Measurements from ENCODE around the gene OR6B2. TPM values are rescaled to one million over a fixed set of nuclear protein-coding genes. Genes with fewer than 3 reads are reported as not detected.

The OR6B2 gene
- polyA plus RNA-seq, 3 donors, result not detected

DNA sequence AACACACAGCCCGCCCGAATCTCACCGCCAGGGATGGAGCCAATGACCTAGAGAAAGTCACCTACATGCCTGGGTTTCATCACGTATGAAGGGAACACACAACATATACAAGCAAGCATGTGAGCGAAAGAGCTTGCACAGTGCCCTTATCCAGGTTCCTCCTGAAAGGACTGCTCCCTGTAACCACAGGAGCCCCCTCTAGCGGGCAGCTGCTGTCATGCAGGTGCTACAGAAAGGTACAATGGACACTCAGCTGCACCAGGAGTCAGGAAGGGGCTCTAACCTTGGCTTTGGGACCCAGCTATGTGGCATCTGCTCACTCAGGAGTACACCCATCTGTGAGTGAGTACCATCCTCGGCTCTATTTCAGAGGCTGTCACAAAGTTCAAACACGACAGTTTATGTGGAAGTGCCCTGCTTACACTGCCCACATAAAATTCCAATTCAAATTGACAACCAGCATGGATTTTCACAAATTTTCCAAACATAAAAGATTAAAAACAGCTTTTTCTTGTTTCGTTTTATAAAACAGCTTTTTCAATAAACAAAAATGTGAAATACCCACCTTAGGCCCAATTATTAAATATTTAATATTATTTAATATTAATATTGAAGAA is 8.6 kb downstream of the OR6B2 start:
- TF ChIP-seq, protein P1, sequence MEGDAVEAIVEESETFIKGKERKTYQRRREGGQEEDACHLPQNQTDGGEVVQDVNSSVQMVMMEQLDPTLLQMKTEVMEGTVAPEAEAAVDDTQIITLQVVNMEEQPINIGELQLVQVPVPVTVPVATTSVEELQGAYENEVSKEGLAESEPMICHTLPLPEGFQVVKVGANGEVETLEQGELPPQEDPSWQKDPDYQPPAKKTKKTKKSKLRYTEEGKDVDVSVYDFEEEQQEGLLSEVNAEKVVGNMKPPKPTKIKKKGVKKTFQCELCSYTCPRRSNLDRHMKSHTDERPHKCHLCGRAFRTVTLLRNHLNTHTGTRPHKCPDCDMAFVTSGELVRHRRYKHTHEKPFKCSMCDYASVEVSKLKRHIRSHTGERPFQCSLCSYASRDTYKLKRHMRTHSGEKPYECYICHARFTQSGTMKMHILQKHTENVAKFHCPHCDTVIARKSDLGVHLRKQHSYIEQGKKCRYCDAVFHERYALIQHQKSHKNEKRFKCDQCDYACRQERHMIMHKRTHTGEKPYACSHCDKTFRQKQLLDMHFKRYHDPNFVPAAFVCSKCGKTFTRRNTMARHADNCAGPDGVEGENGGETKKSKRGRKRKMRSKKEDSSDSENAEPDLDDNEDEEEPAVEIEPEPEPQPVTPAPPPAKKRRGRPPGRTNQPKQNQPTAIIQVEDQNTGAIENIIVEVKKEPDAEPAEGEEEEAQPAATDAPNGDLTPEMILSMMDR (IDR thresholded peaks at IDR 0.05), result peak; percentile 84
- peaks cover 44 to 45% of the 10 kb centered on the region in 2 donors for H3K36me3 Mint-ChIP-seq
- no peaks in the 10 kb centered on the region for H3K9me3 ChIP-seq (replicated peaks in 1 of 2; ENCODE audit: control insufficient read depth in 1 of 2, insufficient read depth in 1 of 2, low read length in 2 of 2)
- H3K4me1 ChIP-seq (ENCODE audit: control insufficient read depth in 1 of 2, insufficient read depth in 2 of 2, low read length in 2 of 2), result peaks cover 13 to 15% of the 10 kb centered on the region in 2 donors
- no peak overlapping the region for H3K4me3 Mint-ChIP-seq
- peak overlapping the region in 1 of 7 donors; percentile 45 for H3K27ac Mint-ChIP-seq
- H3K79me2 ChIP-seq (ENCODE audit: insufficient read depth, low read length), result peaks cover 38% of the 10 kb centered on the region
- intact Hi-C loops (cut with micrococcal nuclease), result loop anchor here in 1 of 2 donors (10.0 kb wide), 1 partner anchor 563 kb away; the partner anchor contains the start of gene CAPN10
- H3K27ac ChIP-seq (ENCODE audit: low read depth in 1 of 2, low read length in 2 of 2), result no peak overlapping the region
- peaks cover 0 to under 1% (median 0%) of the 10 kb centered on the region in 3 donors for H3K27me3 Mint-ChIP-seq (ENCODE audit: low read depth in 3 of 3)
- peak; percentile 51 to 65 (median 61) for DNase-seq
- no peak overlapping the region for H3K4me3 ChIP-seq (replicated peaks in 1 of 3; ENCODE audit: low read depth in 2 of 3, low read length in 3 of 3)
- no peak overlapping the region for H3K9ac ChIP-seq (ENCODE audit: insufficient read depth, low read length, poor library complexity, severe bottlenecking)
- H4K20me1 ChIP-seq (ENCODE audit: insufficient read depth, low read length), result peaks cover 17% of the 10 kb centered on the region
- WGBS (ENCODE audit: insufficient coverage), result 66% methylated on average over 7 of the region's 9 CpGs
- peaks cover 0 to 5% (median 0%) of the 10 kb centered on the region in 7 donors for H3K9me3 Mint-ChIP-seq
- H3K4me2 ChIP-seq (replicated peaks; ENCODE audit: extremely low read depth, low read length, poor library complexity, severe bottlenecking), result no peak overlapping the region
- no peaks in the 10 kb centered on the region for H3K27me3 ChIP-seq (ENCODE audit: control insufficient read depth in 2 of 2, insufficient read depth in 2 of 2, low read length in 2 of 2)
- H3K36me3 ChIP-seq (replicated peaks in 1 of 2; ENCODE audit: control insufficient read depth in 1 of 2, insufficient read depth in 2 of 2, low read length in 2 of 2), result peaks cover 47 to 50% of the 10 kb centered on the region in 2 donors
- H3K4me1 Mint-ChIP-seq, result peaks cover 16% of the 10 kb centered on the region
- H2AFZ ChIP-seq (ENCODE audit: insufficient read depth, low read depth, low read length, poor library complexity, severe bottlenecking), result no peak overlapping the region

DNA sequence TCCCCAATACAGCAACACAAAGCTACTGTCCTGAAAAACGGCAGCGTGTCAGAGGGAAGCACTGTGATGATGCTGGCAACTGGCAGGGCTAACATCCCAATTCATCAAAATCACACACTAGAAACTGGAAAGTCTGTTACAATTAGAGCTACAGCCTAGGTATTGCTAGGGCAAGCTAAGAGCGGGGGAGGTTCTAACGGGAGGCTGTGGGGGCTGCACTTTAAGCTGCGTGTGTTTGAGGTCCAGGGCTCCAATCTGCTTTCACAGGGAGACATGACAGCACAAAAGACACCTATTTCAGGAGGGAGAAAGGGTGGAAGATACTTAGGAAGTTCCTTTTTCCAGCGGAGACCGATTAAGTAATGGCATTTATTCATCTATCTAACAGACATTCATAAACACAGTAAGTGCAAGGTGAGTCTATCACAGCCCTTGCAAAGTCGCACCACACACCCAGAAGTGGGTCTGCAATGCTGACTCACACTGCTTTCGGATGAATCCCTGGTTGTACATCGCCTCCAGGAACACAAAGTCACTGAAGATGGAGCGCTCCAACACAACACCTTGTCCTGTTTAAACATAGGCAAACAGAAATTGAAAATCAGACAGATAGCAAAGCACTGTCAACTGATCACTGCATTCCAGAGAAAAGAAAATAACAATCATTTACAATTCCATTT is 12.0 kb downstream of the OR6B2 start:
- Mint-ChIP-seq H3K4me3 (no peak overlapping the region), H3K27me3 (ENCODE audit: low read depth in 3 of 3) (no peaks in the 10 kb centered on the region), H3K4me1 (peaks cover 5% of the 10 kb centered on the region), H3K27ac (peak overlapping the region in 1 of 7 donors; percentile 13), H3K36me3 (peaks cover 71 to 76% of the 10 kb centered on the region in 2 donors), H3K9me3 (no peaks in the 10 kb centered on the region)
- DNase-seq, result no peak
- Histone ChIP-seq H4K20me1 (ENCODE audit: insufficient read depth, low read length) (peaks cover 22% of the 10 kb centered on the region), H3K4me3 (replicated peaks in 1 of 3; ENCODE audit: low read depth in 2 of 3, low read length in 3 of 3) (no peak overlapping the region), H3K27me3 (ENCODE audit: control insufficient read depth in 2 of 2, insufficient read depth in 2 of 2, low read length in 2 of 2) (no peaks in the 10 kb centered on the region), H2AFZ (ENCODE audit: insufficient read depth, low read depth, low read length, poor library complexity, severe bottlenecking) (no peak overlapping the region), H3K4me2 (replicated peaks; ENCODE audit: extremely low read depth, low read length, poor library complexity, severe bottlenecking) (no peak overlapping the region), H3K27ac (ENCODE audit: low read depth in 1 of 2, low read length in 2 of 2) (no peak overlapping the region), H3K4me1 (ENCODE audit: control insufficient read depth in 1 of 2, insufficient read depth in 2 of 2, low read length in 2 of 2) (no peaks in the 10 kb centered on the region), H3K9ac (ENCODE audit: insufficient read depth, low read length, poor library complexity, severe bottlenecking) (no peak overlapping the region), H3K9me3 (replicated peaks in 1 of 2; ENCODE audit: control insufficient read depth in 1 of 2, insufficient read depth in 1 of 2, low read length in 2 of 2) (no peaks in the 10 kb centered on the region), H3K36me3 (replicated peaks in 1 of 2; ENCODE audit: control insufficient read depth in 1 of 2, insufficient read depth in 2 of 2, low read length in 2 of 2) (peaks cover 78 to 83% of the 10 kb centered on the region in 2 donors), H3K79me2 (ENCODE audit: insufficient read depth, low read length) (peaks cover 21% of the 10 kb centered on the region)
- TF ChIP-seq, protein P1 (IDR thresholded peaks at IDR 0.05), result no peak
- intact Hi-C loops (cut with micrococcal nuclease), result no loop called here
- WGBS (ENCODE audit: insufficient coverage), result 100% methylated on average over 2 of the region's 11 CpGs
